Adrenal gland (tissue), 12 donors: ENCODE data around the gene SORCS3. TPM values are rescaled to one million over a fixed set of nuclear protein-coding genes. Genes with fewer than 3 reads are reported as not detected.

Experiments
- DNase-seq, 7 donors: peaks; one replicate each; pipeline ENCODE4 v3.0.0-alpha.2; 2019 to 2020
- H3K27ac ChIP-seq, 5 donors: fragments of 200-600 bp; sonication (generic) in 4 of 5; 1 replicate in 3 of 5; 2 replicates in 2 of 5; pipeline versions ENCODE4 v1.5.1 to v1.8.0; 2016 to 2020; ENCODE audit warnings: mild to moderate bottlenecking in 1 of 5
- H3K27me3 ChIP-seq: fragments of 200-600 bp; 2 replicates; pipeline ENCODE4 v1.8.0; 2021
- H3K36me3 ChIP-seq, 2 donors: fragments of 200-600 bp; replicated peaks in 1 of 2; 1 replicate in 1 of 2; 2 replicates in 1 of 2; pipeline versions ENCODE4 v1.5.1 to v1.8.0; 2018 to 2022
- H3K4me1 ChIP-seq, 2 donors: fragments of 200-600 bp; replicated peaks in 1 of 2; 1 replicate in 1 of 2; 2 replicates in 1 of 2; pipeline versions ENCODE4 v1.5.1 to v1.8.0; 2018 to 2021
- H3K4me3 ChIP-seq, 4 donors: fragments of 200-600 bp; sonication (generic) in 3 of 4; one replicate each; pipeline ENCODE4 v1.5.1; 2016 to 2018
- H3K9me3 ChIP-seq, 3 donors: fragments of 200-600 bp; sonication (generic) in 1 of 3; replicated peaks in 1 of 3; 1 replicate in 2 of 3; 2 replicates in 1 of 3; pipeline versions ENCODE4 v1.5.1 to v1.8.0; 2016 to 2021
- CTCF ChIP-seq, 6 experiments: fragments of 450-650 bp in 4 of 6; fragments of 200-600 bp in 2 of 6; sonication (generic) in 1 of 6; IDR thresholded peaks; 1 replicate in 5 of 6; 2 replicates in 1 of 6; pipeline versions ENCODE4 v1.5.1 to v1.8.0; 2016 to 2021; ENCODE audit warnings: antibody characterized with exemption in 6 of 6, mild to moderate bottlenecking in 2 of 6, moderate library complexity in 1 of 6
- POLR2A ChIP-seq, 2 donors: fragments of 450-650 bp; IDR thresholded peaks; one replicate each; pipeline ENCODE4 v1.6.1; 2017; ENCODE audit warnings: antibody characterized with exemption in 2 of 2, mild to moderate bottlenecking in 2 of 2, moderate library complexity in 1 of 2
- WGBS, 4 donors: extraction: QIAGEN DNeasy Blood & Tissue Kit in 2 of 4; methylation state at CpG; one replicate each; pipeline versions ENCODE4 v1.1.5 to v1.1.7; 2013 to 2017; 5-methylcytosine and 5-hydroxymethylcytosine counted together
- intact Hi-C, 2 donors: fragments of 100-400 bp; cut with DNase I; formaldehyde crosslinking; loops; one replicate each; pipeline versions ENCODE4 v1.14.1 to v1.15.0; 2022 to 2023
- polyA plus RNA-seq, 3 donors: library from polyadenylated mRNA; stranded (reverse); fragments of 200-250 nt in 2 of 3; fragments of 350-450 nt in 1 of 3; fragmentation: Illumina TruSeq in 1 of 3; extraction: RNeasy Lipid Tissue Mini Kit (QIAGEN cat#74804) in 1 of 3; gene quantifications; one replicate each; pipeline ENCODE4 v1.2.3, GENCODE V29; 2013 to 2014
- total RNA-seq, 9 donors: library from RNA; depleted of rRNA in 4 of 9; stranded (reverse); fragments of >200 nt in 4 of 9; fragments of 120-200 nt in 1 of 9; fragmentation: NEBNext Ultra II Directional in 1 of 9; extraction: Animal tissue kit (Norgen Biotek cat#: 25700) in 1 of 9; gene quantifications; one replicate each; pipeline versions ENCODE4 v1.1.0 to v1.2.4, GENCODE V29; 2013 to 2023
- donor health status: healthy with polysubstance abuse.
- donor health status: Bipolar disorder and iron deficiency.
- donor health status: DM: yes; HTN: yes; CAD: no.
- donor health status: DM: no; HTN: no; CAD: no.
- donor health status: DM: no; HTN: no; CAD: no.
- donor health status: DM: yes; HTN: yes; CAD: no.

The SORCS3 gene
- total and polyA plus RNA-seq, 12 donors = 0.22 to 3.4 (median 1.2) TPM; not detected in 2

GRCh38 chr10:104850023-104850422 lies 208.9 kb downstream of the SORCS3 start:
- TF ChIP-seq CTCF (IDR thresholded peaks at IDR 0.05) (no peak), POLR2A (IDR thresholded peaks at IDR 0.05) (no peak)
- intact Hi-C loops = no loop called here
- Histone ChIP-seq H3K36me3 (no peaks in the 10 kb centered on the region), H3K9me3 (no peaks in the 10 kb centered on the region), H3K4me1 (no peaks in the 10 kb centered on the region), H3K4me3 (no peak overlapping the region), H3K27me3 (no peaks in the 10 kb centered on the region), H3K27ac (no peak overlapping the region)
- 75 to 81% (median 81%) methylated on average over 5 of the region's 5 CpGs for WGBS, 4 donors
- no peak for DNase-seq

GRCh38 chr10:104867966-104868598 lies 227.0 kb downstream of the SORCS3 start:
- no peaks in the 10 kb centered on the region for H3K27me3 ChIP-seq
- WGBS, 4 donors = 51 to 74% (median 57%) methylated on average over 6 of the region's 6 CpGs
- DNase-seq = no peak
- H3K4me3 ChIP-seq = no peak overlapping the region
- intact Hi-C loops = no loop called here
- no peaks in the 10 kb centered on the region for H3K36me3 ChIP-seq
- H3K4me1 ChIP-seq = no peaks in the 10 kb centered on the region
- no peaks in the 10 kb centered on the region for H3K9me3 ChIP-seq
- TF ChIP-seq CTCF (IDR thresholded peaks at IDR 0.05) (no peak), POLR2A (IDR thresholded peaks at IDR 0.05) (no peak)
- no peak overlapping the region for H3K27ac ChIP-seq

GRCh38 chr10:104872691-104873090 lies 231.6 kb downstream of the SORCS3 start:
- intact Hi-C loops = no loop called here
- WGBS, 4 donors = 64 to 76% (median 69%) methylated on average over 2 of the region's 2 CpGs
- Histone ChIP-seq H3K27ac (no peak overlapping the region), H3K27me3 (no peaks in the 10 kb centered on the region), H3K4me3 (no peak overlapping the region), H3K4me1 (no peaks in the 10 kb centered on the region), H3K36me3 (no peaks in the 10 kb centered on the region), H3K9me3 (no peaks in the 10 kb centered on the region)
- no peak for DNase-seq
- no peak for TF ChIP-seq POLR2A (IDR thresholded peaks at IDR 0.05)
- no peak for TF ChIP-seq CTCF (IDR thresholded peaks at IDR 0.05)

- H3K36me3 ChIP-seq = no peaks in the 10 kb centered on the region
- DNase-seq = no peak
- H3K4me3 ChIP-seq = no peak overlapping the region
- intact Hi-C loops = no loop called here
- no peaks in the 10 kb centered on the region for H3K4me1 ChIP-seq
- H3K27me3 ChIP-seq = no peaks in the 10 kb centered on the region
- H3K9me3 ChIP-seq = no peaks in the 10 kb centered on the region
- no peak overlapping the region for H3K27ac ChIP-seq
- no peak for TF ChIP-seq CTCF (IDR thresholded peaks at IDR 0.05)
- no peak for TF ChIP-seq POLR2A (IDR thresholded peaks at IDR 0.05)
Observed at GRCh38 chr10:104873161-104873560, 232.1 kb downstream of the SORCS3 start.
